ENCODE results near the gene TMEM86B. TPM values are rescaled to one million over a fixed set of nuclear protein-coding genes. Genes with fewer than 3 reads are reported as not detected.

The TMEM86B gene
- total and polyA plus RNA-seq, 2 experiments from 2014 or later = 1.1 to 3.2 TPM

GRCh38 chr19:55242517-55242916 lies 14.0 kb upstream of the TMEM86B start:
- DNase-seq (ENCODE audit: low spot score) = no peak
- Histone ChIP-seq H3K9me2 (ENCODE audit: insufficient read depth) (no peaks in the 10 kb centered on the region), H3K27ac (ENCODE audit: low read depth) (no peak overlapping the region), H3F3A (replicated peaks; ENCODE audit: low read depth) (no peaks in the 10 kb centered on the region), H3K79me2 (replicated peaks; ENCODE audit: insufficient read depth) (peaks cover 2% of the 10 kb centered on the region; the same call in 1 of the 2 replicates), H3K4me2 (no peak overlapping the region), H4K20me1 (replicated peaks; ENCODE audit: insufficient read depth) (no peaks in the 10 kb centered on the region; the same call in none of the 2 replicates), H3K36me3 (ENCODE audit: insufficient read depth) (no peaks in the 10 kb centered on the region; the same call in 1 of the 2 replicates), H3K4me3 (no peak overlapping the region), H3K4me1 (ENCODE audit: insufficient read depth) (no peaks in the 10 kb centered on the region), H2AFZ (no peak overlapping the region), H3K27me3 (ENCODE audit: insufficient read depth) (no peaks in the 10 kb centered on the region)
- Mint-ChIP-seq H3K36me3 (ENCODE audit: low read depth) (peaks cover 43% of the 10 kb centered on the region), H3K9me3 (no peaks in the 10 kb centered on the region), H3K27ac (no peak overlapping the region), H3K4me1 (no peaks in the 10 kb centered on the region), H3K4me3 (no peak overlapping the region), H3K27me3 (ENCODE audit: insufficient read depth, low read depth, poor library complexity) (no peaks in the 10 kb centered on the region)
- ATAC-seq = no peak
- TF ChIP-seq ZNF114 (CRISPR knock-in tag; IDR thresholded peaks at IDR 0.05) = no peak
- TF ChIP-seq ZNF462 (CRISPR knock-in tag; IDR thresholded peaks at IDR 0.05) = no peak
- no peak for TF ChIP-seq ZNF331 (CRISPR knock-in tag; IDR thresholded peaks at IDR 0.05; ENCODE audit: low read depth)
- no peak for TF ChIP-seq EZH2 (IDR thresholded peaks at IDR 0.05; ENCODE audit: low read depth, unreplicated experiment)
- no peak for TF ChIP-seq STAT1 (IDR thresholded peaks at IDR 0.05; ENCODE audit: unreplicated experiment)
- no peak for TF ChIP-seq CTCF (conservative IDR thresholded peaks at IDR 0.05; ENCODE audit: low read depth in 2 of 2)
- no peak for TF ChIP-seq JUNB (IDR thresholded peaks at IDR 0.05; ENCODE audit: unreplicated experiment)
- TF ChIP-seq CREB1 (CRISPR knock-in tag; IDR thresholded peaks at IDR 0.05; ENCODE audit: low read depth) = no peak
- TF ChIP-seq NANOG (IDR thresholded peaks at IDR 0.05; ENCODE audit: borderline replicate concordance) = no peak
- TF ChIP-seq POLR2AphosphoS5 (IDR thresholded peaks at IDR 0.05; ENCODE audit: low read depth) = no peak
- TF ChIP-seq EZH2phosphoT487 (IDR thresholded peaks at IDR 0.05; ENCODE audit: unreplicated experiment) = no peak
- no peak for TF ChIP-seq ETS1 (IDR thresholded peaks at IDR 0.05)
- TF ChIP-seq REST (IDR thresholded peaks at IDR 0.05; ENCODE audit: unreplicated experiment) = no peak

All from GM23338 (cell line).